Pancreas (tissue), 10 donors: ENCODE data around the gene RERE. TPM values are rescaled to one million over a fixed set of nuclear protein-coding genes. Genes with fewer than 3 reads are reported as not detected.

Source experiments
- ATAC-seq, 4 donors: fragments of 200-7000 bp; cut with Tn5 transposase; one replicate each; pipeline versions ENCODE4 v1.8.0 to v1.9.1; 2020; ENCODE audit warnings: mild to moderate bottlenecking in 4 of 4, moderate library complexity in 4 of 4
- DNase-seq, 6 donors: peaks; one replicate each; pipeline ENCODE4 v3.0.0-alpha.2; 2020
- FAIRE-seq: peaks from 2 replicates; lab custom pipeline; 2012; peaks lifted over from hg19 to GRCh38; lab: Jason Lieb, UNC
- H3K27ac ChIP-seq, 4 donors: fragments of 200-600 bp; sonication (generic); 1 replicate in 3 of 4; 2 replicates in 1 of 4; pipeline versions ENCODE4 v1.5.0 to v1.8.0; 2020
- H3K27me3 ChIP-seq, 4 donors: fragments of 200-600 bp; one replicate each; pipeline ENCODE4 v1.8.0; 2021
- H3K36me3 ChIP-seq, 3 donors: fragments of 200-600 bp; sonication (generic) in 1 of 3; one replicate each; pipeline versions ENCODE4 v1.5.0 to v1.8.0; 2020 to 2021
- H3K4me1 ChIP-seq, 3 donors: fragments of 200-600 bp; one replicate each; pipeline ENCODE4 v1.8.0; 2021
- H3K4me3 ChIP-seq, 4 donors: fragments of 200-600 bp; sonication (generic) in 2 of 4; one replicate each; pipeline versions ENCODE4 v1.5.0 to v1.8.0; 2020 to 2021
- H3K9me3 ChIP-seq, 4 donors: fragments of 200-600 bp; one replicate each; pipeline ENCODE4 v1.8.0; 2021
- WGBS, 2 donors: extraction: QIAGEN DNeasy Blood & Tissue Kit; methylation state at CpG; one replicate each; pipeline ENCODE4 v1.1.7; 2013; 5-methylcytosine and 5-hydroxymethylcytosine counted together
- intact Hi-C, 3 donors: fragments of 100-400 bp; cut with DNase I; formaldehyde crosslinking; loops; one replicate each; pipeline versions ENCODE4 v1.11.1 to v1.14.2; 2022
- polyA plus RNA-seq, 2 donors: library from polyadenylated mRNA; stranded (reverse); fragments of 200-250 nt; gene quantifications; one replicate each; pipeline ENCODE4 v1.2.3, GENCODE V29; 2013
- total RNA-seq, 6 donors: library from RNA; stranded (reverse); fragmentation: NEBNext Ultra II Directional in 4 of 6; extraction: Animal tissue kit (Norgen Biotek cat#: 25700) in 4 of 6; gene quantifications; one replicate each; pipeline versions ENCODE4 v1.2.1 to v1.2.4, GENCODE V29; 2021 to 2023
- TF ChIP-seq, protein P1 (sequence below), 4 donors: fragments of 200-600 bp; sonication (generic) in 3 of 4; IDR thresholded peaks; one replicate each; pipeline versions ENCODE4 v1.5.0 to v1.8.0; 2021; ENCODE audit warnings: antibody characterized with exemption in 4 of 4
- donor health status: healthy with polysubstance abuse.
- donor health status: DM: no; HTN: no; CAD: no; lungs with moderate emphysema.
- donor health status: DM: no; HTN: no; CAD: no.
- donor health status: control.
- donor health status: control.
- donor health status: Bipolar disorder and iron deficiency.
- donor health status: DM: yes; HTN: yes; CAD: no.
- donor health status: DM: no; HTN: no; CAD: no.
- donor health status: DM: no; HTN: no; CAD: no.
- donor health status: DM: yes; HTN: yes; CAD: no.

The RERE gene
- total and polyA plus RNA-seq, 8 donors = 27.0 to 76.7 (median 50.7) TPM

DNA sequence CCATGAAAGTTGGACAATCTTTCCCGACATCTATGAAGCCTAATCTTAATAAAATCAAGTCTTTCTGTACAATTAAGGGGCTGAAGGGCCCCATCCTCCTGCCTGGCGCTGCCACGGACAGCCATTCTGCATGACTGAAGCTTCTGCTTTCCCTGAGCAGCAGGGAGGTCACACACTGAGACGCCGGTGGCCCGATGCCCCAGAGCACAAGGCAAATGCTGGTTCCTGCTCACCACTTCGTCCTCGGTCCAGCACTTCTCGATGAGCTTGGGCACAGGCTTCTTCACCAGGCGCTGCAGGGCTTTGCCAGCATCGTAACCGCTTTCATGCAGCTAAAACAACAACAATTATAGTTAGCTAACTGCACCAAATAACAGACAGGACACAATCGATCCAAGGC is 351.7 kb downstream of the RERE start:
- Histone ChIP-seq H3K4me1 (peaks cover 18 to 40% (median 29%) of the 10 kb centered on the region in 3 donors), H3K36me3 (no peaks in the 10 kb centered on the region), H3K4me3 (no peak overlapping the region), H3K27ac (no peak overlapping the region), H3K27me3 (no peaks in the 10 kb centered on the region), H3K9me3 (no peaks in the 10 kb centered on the region)
- no peak for ATAC-seq
- 83 to 90% methylated on average over 13 of the region's 13 CpGs for WGBS, 2 donors
- FAIRE-seq = no peak
- intact Hi-C loops = no loop called here
- DNase-seq = no peak
- TF ChIP-seq, protein P1, sequence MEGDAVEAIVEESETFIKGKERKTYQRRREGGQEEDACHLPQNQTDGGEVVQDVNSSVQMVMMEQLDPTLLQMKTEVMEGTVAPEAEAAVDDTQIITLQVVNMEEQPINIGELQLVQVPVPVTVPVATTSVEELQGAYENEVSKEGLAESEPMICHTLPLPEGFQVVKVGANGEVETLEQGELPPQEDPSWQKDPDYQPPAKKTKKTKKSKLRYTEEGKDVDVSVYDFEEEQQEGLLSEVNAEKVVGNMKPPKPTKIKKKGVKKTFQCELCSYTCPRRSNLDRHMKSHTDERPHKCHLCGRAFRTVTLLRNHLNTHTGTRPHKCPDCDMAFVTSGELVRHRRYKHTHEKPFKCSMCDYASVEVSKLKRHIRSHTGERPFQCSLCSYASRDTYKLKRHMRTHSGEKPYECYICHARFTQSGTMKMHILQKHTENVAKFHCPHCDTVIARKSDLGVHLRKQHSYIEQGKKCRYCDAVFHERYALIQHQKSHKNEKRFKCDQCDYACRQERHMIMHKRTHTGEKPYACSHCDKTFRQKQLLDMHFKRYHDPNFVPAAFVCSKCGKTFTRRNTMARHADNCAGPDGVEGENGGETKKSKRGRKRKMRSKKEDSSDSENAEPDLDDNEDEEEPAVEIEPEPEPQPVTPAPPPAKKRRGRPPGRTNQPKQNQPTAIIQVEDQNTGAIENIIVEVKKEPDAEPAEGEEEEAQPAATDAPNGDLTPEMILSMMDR (IDR thresholded peaks at IDR 0.05) = no peak

DNA sequence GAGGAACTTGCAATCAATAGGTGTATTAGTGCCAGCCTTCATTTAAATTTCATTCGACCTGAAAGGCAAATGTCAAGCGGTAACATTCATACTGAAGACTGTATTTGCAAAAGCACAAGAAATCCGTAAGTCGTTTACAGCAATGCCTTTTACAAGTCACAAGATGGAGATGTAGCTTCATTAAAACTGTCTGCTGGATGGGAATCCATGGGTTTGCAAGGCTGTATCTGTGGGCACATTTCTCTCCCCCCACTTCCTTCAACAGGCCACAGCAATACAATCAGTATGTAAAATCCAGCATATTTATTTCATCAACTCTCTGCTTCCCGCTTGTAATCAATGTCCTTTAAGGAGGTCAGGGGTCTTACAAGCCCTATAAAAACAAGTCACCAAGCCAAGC is 352.4 kb downstream of the RERE start:
- intact Hi-C loops = no loop called here
- WGBS, 2 donors = 82 to 85% methylated on average over 5 of the region's 5 CpGs

DNA sequence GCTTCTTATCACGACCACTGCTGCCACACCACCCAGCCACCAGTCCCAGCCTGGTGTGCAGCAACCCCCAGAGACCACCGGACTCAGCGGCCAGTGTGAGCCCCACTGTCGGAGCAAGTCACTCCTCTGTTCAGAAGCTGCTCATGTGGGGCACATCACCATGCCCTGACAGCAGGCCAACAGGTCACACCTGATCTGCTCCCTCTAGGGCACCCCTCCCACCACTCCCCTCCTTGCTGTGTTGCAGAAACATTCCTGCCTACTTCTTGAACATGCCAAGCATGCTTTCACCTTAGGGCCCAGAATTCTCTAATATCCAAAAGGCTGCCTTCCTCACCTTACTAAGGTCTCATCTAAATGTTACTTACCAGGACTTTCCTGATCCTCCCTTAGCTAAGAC is 353.1 kb downstream of the RERE start:
- Histone ChIP-seq H3K9me3 (no peaks in the 10 kb centered on the region), H3K36me3 (no peaks in the 10 kb centered on the region), H3K27ac (peak overlapping the region in 3 of 4 donors; percentile 18 to 70 (median 47)), H3K4me3 (no peak overlapping the region), H3K27me3 (no peaks in the 10 kb centered on the region), H3K4me1 (peaks cover 18 to 43% (median 30%) of the 10 kb centered on the region in 3 donors)
- no peak for ATAC-seq
- 85 to 90% methylated on average over 4 of the region's 4 CpGs for WGBS, 2 donors
- DNase-seq = no peak
- intact Hi-C loops = no loop called here
- TF ChIP-seq, protein P1 (IDR thresholded peaks at IDR 0.05) = no peak
- no peak for FAIRE-seq

More for the DNA sequence above, 352.4 kb downstream of the RERE start:
- peak overlapping the region in 1 of 4 donors; percentile 17 for H3K27ac ChIP-seq
- no peaks in the 10 kb centered on the region for H3K36me3 ChIP-seq
- H3K27me3 ChIP-seq = no peaks in the 10 kb centered on the region
- H3K9me3 ChIP-seq = no peaks in the 10 kb centered on the region
- no peak overlapping the region for H3K4me3 ChIP-seq
- no peak for DNase-seq
- TF ChIP-seq, protein P1 (IDR thresholded peaks at IDR 0.05) = no peak
- FAIRE-seq = no peak
- ATAC-seq = no peak
- peaks cover 18 to 43% (median 30%) of the 10 kb centered on the region in 3 donors for H3K4me1 ChIP-seq

DNA sequence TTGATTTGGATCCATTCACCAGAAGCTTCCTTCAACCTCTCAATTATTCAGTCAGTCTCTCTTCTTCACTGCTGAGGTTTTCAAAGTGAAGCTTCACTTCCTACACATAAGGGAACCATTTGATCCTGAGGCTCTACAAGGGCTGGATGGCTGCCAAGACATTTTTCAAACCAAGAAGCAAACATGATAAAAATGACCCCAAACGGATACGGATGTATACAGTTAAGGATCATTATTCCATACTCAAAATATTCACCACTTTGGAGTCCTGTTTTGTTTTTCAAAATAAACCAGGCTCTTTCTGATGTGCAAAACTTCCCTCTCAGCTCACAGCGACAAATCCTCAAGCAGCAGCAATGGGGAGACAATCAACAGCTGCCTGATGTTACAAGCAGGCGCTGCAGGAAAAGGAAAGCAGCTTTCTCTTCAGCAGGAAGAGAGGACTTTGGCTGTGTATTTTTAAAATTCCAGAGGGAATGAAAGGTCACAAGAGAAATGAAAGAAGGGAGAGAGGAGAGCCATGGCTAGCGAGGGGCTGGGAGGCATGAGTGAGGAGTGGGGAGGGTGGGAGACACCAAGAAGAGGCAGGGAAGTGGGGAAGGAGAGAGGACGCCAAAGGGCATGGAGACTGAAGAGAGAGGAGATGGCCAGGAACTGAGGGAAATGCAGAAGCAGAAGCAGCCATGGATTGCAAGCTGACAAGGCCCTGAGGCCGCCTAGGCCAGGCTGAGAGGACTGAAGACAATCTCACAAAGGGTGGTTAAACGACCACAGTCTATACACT is 354.1 kb downstream of the RERE start:
- no peaks in the 10 kb centered on the region for H3K27me3 ChIP-seq
- H3K9me3 ChIP-seq = no peaks in the 10 kb centered on the region
- H3K36me3 ChIP-seq = no peaks in the 10 kb centered on the region
- FAIRE-seq (peak; percentile 17), DNase-seq (peak in 1 of 6 donors; percentile 42), ATAC-seq (peak; percentile 27 to 70 (median 53))
- 44 to 45% methylated on average over 8 of the region's 8 CpGs for WGBS, 2 donors
- H3K4me1 ChIP-seq = peaks cover 11 to 35% (median 30%) of the 10 kb centered on the region in 3 donors
- no peak overlapping the region for H3K4me3 ChIP-seq
- H3K27ac ChIP-seq = peak overlapping the region; percentile 18 to 70 (median 38)
- intact Hi-C loops = no loop called here
- TF ChIP-seq, protein P1 (IDR thresholded peaks at IDR 0.05) = no peak
